Stomach (tissue), 9 donors: ENCODE measurements around the gene ABI3BP. TPM values are rescaled to one million over a fixed set of nuclear protein-coding genes. Genes with fewer than 3 reads are reported as not detected.
A peak's percentile ranks its signal among the peaks of the same experiment; 100 is the strongest.

Experiments
- DNase-seq, 2 donors: peaks; one replicate each; pipeline versions ENCODE4 v3.0.0 to v3.0.0-alpha.2; 2013 to 2019
- H3K27ac ChIP-seq, 5 donors: fragments of 200-600 bp in 4 of 5; sonication (generic) in 4 of 5; one replicate each; pipeline ENCODE4 v1.5.1; 2013 to 2019; ENCODE audit warnings: mild to moderate bottlenecking in 1 of 5, moderate library complexity in 1 of 5
- H3K27me3 ChIP-seq, 3 donors: fragments of 200-600 bp; sonication (generic); one replicate each; pipeline ENCODE4 v1.5.1; 2017 to 2019; ENCODE audit warnings: mixed run types in 1 of 3
- H3K36me3 ChIP-seq, 4 donors: fragments of 200-600 bp; sonication (generic); 1 replicate in 3 of 4; 2 replicates in 1 of 4; pipeline ENCODE4 v1.5.1; 2016 to 2019
- H3K4me1 ChIP-seq, 4 donors: fragments of 200-600 bp; sonication (generic); one replicate each; pipeline ENCODE4 v1.5.1; 2016 to 2019
- H3K4me3 ChIP-seq, 4 donors: fragments of 200-600 bp; sonication (generic) in 3 of 4; one replicate each; pipeline ENCODE4 v1.5.1; 2016 to 2019; ENCODE audit warnings: mild to moderate bottlenecking in 1 of 4
- H3K9me3 ChIP-seq, 4 donors: fragments of 200-600 bp; sonication (generic); one replicate each; pipeline ENCODE4 v1.5.1; 2016 to 2019
- EP300 ChIP-seq: sonication (generic); formaldehyde crosslinking; IDR thresholded peaks from one replicate; pipeline ENCODE4 v1.6.1; 2017; ENCODE audit warnings: antibody characterized with exemption
- POLR2A ChIP-seq, 4 donors: fragments of 450-650 bp; IDR thresholded peaks; one replicate each; pipeline ENCODE4 v1.6.1; 2016; ENCODE audit warnings: antibody characterized with exemption in 4 of 4, control low read depth in 2 of 4, mild to moderate bottlenecking in 1 of 4, moderate library complexity in 1 of 4
- POLR2AphosphoS5 ChIP-seq, 3 donors: sonication (generic); formaldehyde crosslinking; IDR thresholded peaks; one replicate each; pipeline ENCODE4 v1.6.1; 2016; ENCODE audit warnings: antibody characterized with exemption in 3 of 3
- whole genome bisulfite sequencing, 5 donors: extraction: QIAGEN DNeasy Blood & Tissue Kit in 3 of 5; methylation state at CpG; one replicate each; pipeline versions ENCODE4 v1.1.5 to v1.1.7; 2013 to 2018; 5-methylcytosine and 5-hydroxymethylcytosine counted together
- intact Hi-C: fragments of 100-400 bp; cut with DNase I; formaldehyde crosslinking; loops from one replicate; pipeline ENCODE4 v1.15.1; 2023; ENCODE audit warnings: low total_unique reads
- polyA plus RNA-seq, 3 donors: library from polyadenylated mRNA; stranded (reverse); fragments of 200-250 nt; gene quantifications; one replicate each; pipeline ENCODE4 v1.2.3, GENCODE V29; 2013
- total RNA-seq, 5 donors: library from RNA; depleted of rRNA; stranded (reverse); fragments of >200 nt; gene quantifications; one replicate each; pipeline versions ENCODE4 v1.1.0 to v1.2.3, GENCODE V29; 2014 to 2016
- TF ChIP-seq, protein P1 (sequence below), 7 experiments: fragments of 450-650 bp in 4 of 7; fragments of 200-600 bp in 3 of 7; sonication (generic) in 3 of 7; IDR thresholded peaks; one replicate each; pipeline ENCODE4 v1.5.1; 2016 to 2019; ENCODE audit warnings: antibody characterized with exemption in 7 of 7, control low read depth in 2 of 7, mild to moderate bottlenecking in 1 of 7
- donor health status: healthy with polysubstance abuse.
- donor health status: Bipolar disorder and iron deficiency.
- donor health status: healthy.

The ABI3BP gene
- total and polyA plus RNA-seq, 8 donors: 1.5 to 252 (median 21.7) TPM

DNA sequence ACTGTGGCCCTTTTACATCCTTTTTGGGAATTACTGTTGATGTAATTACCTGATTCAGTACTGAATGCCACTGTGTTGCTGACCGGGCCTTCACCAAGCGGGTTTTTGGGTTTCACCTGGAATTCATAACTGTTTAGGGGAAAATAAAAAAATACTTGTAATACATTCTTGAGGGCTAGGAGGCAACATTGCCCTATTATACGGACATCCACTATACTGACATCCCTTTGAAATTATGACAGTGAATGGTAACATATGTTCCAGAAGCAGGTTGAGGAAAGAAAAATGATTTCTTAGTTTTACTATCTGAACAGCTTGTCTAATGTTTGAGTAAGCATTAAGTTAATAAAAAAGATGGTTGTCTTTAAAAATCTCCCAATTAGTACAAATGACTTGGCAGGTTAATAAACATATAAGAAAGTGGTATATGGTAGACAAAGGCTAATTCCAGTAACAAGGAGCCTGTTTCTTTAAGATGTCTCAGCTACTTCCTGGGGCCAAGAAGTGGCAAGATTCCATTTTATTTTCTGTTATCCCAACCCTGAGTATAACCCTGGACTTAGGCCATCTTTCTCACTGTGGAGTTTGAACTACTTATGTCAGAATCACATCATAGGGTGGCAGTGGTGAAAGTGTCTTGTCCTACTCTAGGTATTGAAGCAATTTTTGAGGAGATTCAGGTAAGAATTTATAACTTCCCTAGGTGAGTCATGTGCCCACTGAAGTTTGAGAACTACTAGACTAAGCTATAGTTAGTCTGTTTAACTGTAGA lies 238.5 kb downstream of the ABI3BP start:
- intact Hi-C loops: no loop called here
- no peaks in the 10 kb centered on the region for H3K9me3 ChIP-seq
- no peaks in the 10 kb centered on the region for H3K27me3 ChIP-seq
- H3K27ac ChIP-seq: peak overlapping the region in 1 of 5 donors; percentile 11
- peaks cover 8 to 53% (median 51%) of the 10 kb centered on the region in 4 donors for H3K36me3 ChIP-seq
- H3K4me1 ChIP-seq: peaks cover 0 to 17% (median 10%) of the 10 kb centered on the region in 4 donors
- H3K4me3 ChIP-seq: no peak overlapping the region
- no peak for DNase-seq
- 75 to 89% (median 79%) methylated on average over 3 of the region's 3 CpGs for WGBS, 5 donors
- TF ChIP-seq, protein P1, sequence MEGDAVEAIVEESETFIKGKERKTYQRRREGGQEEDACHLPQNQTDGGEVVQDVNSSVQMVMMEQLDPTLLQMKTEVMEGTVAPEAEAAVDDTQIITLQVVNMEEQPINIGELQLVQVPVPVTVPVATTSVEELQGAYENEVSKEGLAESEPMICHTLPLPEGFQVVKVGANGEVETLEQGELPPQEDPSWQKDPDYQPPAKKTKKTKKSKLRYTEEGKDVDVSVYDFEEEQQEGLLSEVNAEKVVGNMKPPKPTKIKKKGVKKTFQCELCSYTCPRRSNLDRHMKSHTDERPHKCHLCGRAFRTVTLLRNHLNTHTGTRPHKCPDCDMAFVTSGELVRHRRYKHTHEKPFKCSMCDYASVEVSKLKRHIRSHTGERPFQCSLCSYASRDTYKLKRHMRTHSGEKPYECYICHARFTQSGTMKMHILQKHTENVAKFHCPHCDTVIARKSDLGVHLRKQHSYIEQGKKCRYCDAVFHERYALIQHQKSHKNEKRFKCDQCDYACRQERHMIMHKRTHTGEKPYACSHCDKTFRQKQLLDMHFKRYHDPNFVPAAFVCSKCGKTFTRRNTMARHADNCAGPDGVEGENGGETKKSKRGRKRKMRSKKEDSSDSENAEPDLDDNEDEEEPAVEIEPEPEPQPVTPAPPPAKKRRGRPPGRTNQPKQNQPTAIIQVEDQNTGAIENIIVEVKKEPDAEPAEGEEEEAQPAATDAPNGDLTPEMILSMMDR (IDR thresholded peaks at IDR 0.05): no peak
- no peak for TF ChIP-seq EP300
- TF ChIP-seq POLR2A (IDR thresholded peaks at IDR 0.05): no peak
- no peak for TF ChIP-seq POLR2AphosphoS5 (IDR thresholded peaks at IDR 0.05)

- Histone ChIP-seq H3K4me1 (peaks cover 0 to 12% (median 5%) of the 10 kb centered on the region in 4 donors), H3K27me3 (no peaks in the 10 kb centered on the region), H3K36me3 (peaks cover 10 to 62% (median 60%) of the 10 kb centered on the region in 4 donors), H3K4me3 (no peak overlapping the region), H3K27ac (no peak overlapping the region), H3K9me3 (no peaks in the 10 kb centered on the region)
- TF ChIP-seq POLR2A (IDR thresholded peaks at IDR 0.05) (no peak), EP300 (no peak), POLR2AphosphoS5 (IDR thresholded peaks at IDR 0.05) (no peak)
- TF ChIP-seq, protein P1 (IDR thresholded peaks at IDR 0.05): no peak
- 80 to 97% (median 91%) methylated on average over 2 of the region's 2 CpGs for WGBS, 5 donors
- intact Hi-C loops: no loop called here
- DNase-seq: no peak
Observed at GRCh38 chr3:100753846-100754245, 239.4 kb downstream of the ABI3BP start.

DNA sequence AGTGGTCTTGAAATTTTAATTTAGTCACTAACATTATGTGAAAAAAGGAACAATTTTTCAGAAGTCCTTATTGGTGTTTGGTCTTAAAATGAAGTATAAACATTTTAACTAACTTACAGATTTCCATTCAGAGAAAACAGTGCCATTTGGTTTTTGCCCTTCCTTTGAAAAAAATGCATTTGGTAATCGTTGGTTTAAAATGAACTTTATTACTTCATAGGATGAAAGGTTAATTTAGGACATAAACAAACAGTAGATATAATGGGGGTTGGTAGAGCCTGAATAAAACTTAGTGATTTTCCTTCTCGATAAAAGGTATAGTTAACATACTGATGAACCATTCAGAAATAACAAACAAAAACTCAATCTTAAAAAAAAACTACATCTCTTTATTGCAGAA lies 244.3 kb downstream of the ABI3BP start:
- Histone ChIP-seq H3K9me3 (no peaks in the 10 kb centered on the region), H3K36me3 (peaks cover 20 to 100% (median 97%) of the 10 kb centered on the region in 4 donors)
- no peak for TF ChIP-seq EP300
- TF ChIP-seq, protein P1 (IDR thresholded peaks at IDR 0.05): no peak
- TF ChIP-seq POLR2A (IDR thresholded peaks at IDR 0.05): no peak
- no peak for TF ChIP-seq POLR2AphosphoS5 (IDR thresholded peaks at IDR 0.05)

DNA sequence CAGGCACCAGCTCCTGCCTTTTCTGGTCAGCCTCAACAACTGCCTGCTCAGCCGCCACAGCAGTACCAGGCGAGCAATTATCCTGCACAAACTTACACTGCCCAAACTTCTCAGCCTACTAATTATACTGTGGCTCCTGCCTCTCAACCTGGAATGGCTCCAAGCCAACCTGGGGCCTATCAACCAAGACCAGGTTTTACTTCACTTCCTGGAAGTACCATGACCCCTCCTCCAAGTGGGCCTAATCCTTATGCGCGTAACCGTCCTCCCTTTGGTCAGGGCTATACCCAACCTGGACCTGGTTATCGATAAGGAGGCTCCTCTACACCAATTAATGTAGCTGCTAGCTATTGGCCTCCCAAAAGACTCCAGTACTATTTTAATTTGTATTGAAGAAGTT lies 245.0 kb downstream of the ABI3BP start:
- H3K27ac ChIP-seq: no peak overlapping the region
- no peaks in the 10 kb centered on the region for H3K27me3 ChIP-seq
- no peaks in the 10 kb centered on the region for H3K4me1 ChIP-seq
- DNase-seq: no peak
- H3K36me3 ChIP-seq: peaks cover 20 to 100% (median 97%) of the 10 kb centered on the region in 4 donors
- intact Hi-C loops: no loop called here
- WGBS, 5 donors: 91 to 100% (median 97%) methylated on average over 6 of the region's 6 CpGs
- no peak overlapping the region for H3K4me3 ChIP-seq
- H3K9me3 ChIP-seq: no peaks in the 10 kb centered on the region
- no peak for TF ChIP-seq POLR2A (IDR thresholded peaks at IDR 0.05)
- no peak for TF ChIP-seq POLR2AphosphoS5 (IDR thresholded peaks at IDR 0.05)
- TF ChIP-seq, protein P1 (IDR thresholded peaks at IDR 0.05): no peak
- TF ChIP-seq EP300: no peak

More for the DNA sequence above, 244.3 kb downstream of the ABI3BP start:
- DNase-seq: no peak
- Histone ChIP-seq H3K4me3 (no peak overlapping the region), H3K27me3 (no peaks in the 10 kb centered on the region), H3K4me1 (peaks cover 0 to 4% (median 0%) of the 10 kb centered on the region in 4 donors), H3K27ac (no peak overlapping the region)
- intact Hi-C loops: no loop called here
- WGBS, 5 donors: 28 to 70% (median 55%) methylated on average over 2 of the region's 2 CpGs
